ENCODE measurements around the gene PARD3B.
A peak's percentile ranks its signal among the peaks of the same experiment; 100 is the strongest.

PARD3B gene

GRCh38 chr2:204772546-204772945, 227.3 kb downstream of the PARD3B start:
- DNase-seq, result no peak

GRCh38 chr2:204775766-204776165, 230.5 kb downstream of the PARD3B start:
- DNase-seq, result no peak

GRCh38 chr2:204776781-204777559, 231.7 kb downstream of the PARD3B start:
- DNase-seq, result no peak

DNA sequence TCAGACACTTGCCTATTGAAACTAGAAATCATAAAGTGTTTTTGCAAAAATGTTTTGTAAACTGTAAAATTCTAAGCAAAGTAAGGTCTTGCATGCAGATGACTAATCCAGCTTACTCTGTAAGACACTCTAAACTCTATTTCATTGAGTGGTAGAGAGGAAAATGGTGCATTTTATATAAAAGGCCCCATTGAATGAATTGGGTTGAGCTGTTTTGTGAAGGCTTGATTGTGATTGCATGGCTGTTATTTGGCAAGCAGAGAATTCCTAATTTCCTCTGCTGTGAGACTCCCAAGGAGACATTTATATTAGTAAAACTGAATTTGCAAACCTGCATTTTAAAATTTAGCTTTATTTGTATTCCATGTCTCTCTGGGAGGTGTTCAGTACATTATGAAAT, 234.5 kb downstream of the PARD3B start:
- DNase-seq, result no peak

- DNase-seq, result no peak
These were observed 236.7 kb downstream of the PARD3B start for GRCh38 chr2:204781941-204782340.

DNA sequence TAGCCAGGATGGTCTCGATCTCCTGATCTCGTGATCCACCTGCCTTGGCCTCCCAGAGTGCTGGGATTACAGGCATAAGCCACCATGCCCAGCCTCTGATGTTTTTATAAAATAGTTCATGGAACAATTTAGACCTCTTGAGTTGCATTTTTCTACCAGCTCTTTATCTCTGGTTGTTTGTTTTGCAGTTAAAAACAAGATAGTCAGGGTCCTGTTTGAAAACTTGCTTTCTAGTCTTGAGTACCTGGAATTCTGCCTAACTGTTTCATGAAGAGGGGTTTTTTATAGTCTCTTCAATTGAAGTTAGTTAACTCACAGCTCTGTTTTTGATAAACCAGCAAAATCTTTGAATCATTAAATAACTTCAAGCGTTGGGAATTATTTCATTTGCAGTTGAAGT, 244.8 kb downstream of the PARD3B start:
- no peak for DNase-seq

GRCh38 chr2:204791230-204791629, 246.0 kb downstream of the PARD3B start:
- DNase-seq, result no peak

DNA sequence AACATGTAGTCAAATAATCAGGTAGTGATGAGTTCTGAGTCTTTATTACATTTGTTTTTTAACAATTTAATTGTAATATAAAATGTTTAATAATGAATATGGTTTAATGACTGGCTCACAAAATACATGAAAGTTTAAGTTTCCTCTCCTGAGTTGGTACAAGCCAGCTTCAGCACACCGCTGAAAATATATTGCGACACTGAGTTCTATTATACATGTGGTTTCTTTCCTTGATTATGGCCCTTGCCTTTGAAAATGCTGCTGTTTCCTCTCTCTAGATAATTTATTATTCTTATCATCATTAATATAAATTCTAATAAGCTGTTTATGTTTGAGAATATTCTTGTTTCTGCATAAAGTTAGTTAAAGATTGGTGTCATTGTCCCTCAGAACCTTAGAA, 249.3 kb downstream of the PARD3B start:
- DNase-seq, result no peak

GRCh38 chr2:204795156-204795555, 249.9 kb downstream of the PARD3B start:
- DNase-seq, result no peak

DNA sequence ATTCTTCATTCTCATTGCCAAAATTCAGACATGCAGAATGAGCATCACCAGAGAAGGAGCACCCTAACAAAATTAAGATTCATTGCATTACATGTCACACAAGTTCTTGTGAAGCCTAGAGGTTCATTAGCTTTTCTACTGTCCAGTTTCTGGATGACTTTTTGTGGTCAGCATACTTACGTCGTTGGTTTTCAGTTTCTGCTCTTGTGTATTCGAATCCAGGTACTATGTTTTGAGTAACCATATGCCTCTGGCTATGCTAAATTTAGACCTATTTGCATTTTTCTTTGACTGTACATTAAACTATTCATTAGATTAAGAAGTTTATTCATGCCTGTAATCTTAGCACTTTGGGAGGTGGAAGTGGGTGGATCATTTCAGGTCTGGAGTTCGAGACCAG, 251.3 kb downstream of the PARD3B start:
- DNase-seq, result no peak

DNA sequence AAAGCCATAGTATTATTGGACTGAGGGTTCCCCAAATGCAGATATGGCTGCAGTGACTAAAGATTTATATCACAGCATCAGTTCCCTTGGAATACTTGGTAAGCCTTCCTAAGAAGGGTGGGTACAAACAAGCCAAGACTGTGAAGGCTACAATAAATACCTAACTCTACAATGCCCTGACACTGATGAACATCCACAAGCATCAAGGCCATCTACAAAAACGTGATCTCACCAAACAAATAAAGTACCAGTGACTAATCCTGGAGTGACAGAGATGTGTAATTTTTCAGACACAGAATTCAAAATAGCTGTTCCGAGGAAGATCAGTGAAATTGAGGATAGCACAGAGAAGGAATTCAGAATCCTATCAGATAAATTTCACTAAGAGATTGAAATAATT, 254.5 kb downstream of the PARD3B start:
- DNase-seq, result no peak

DNA sequence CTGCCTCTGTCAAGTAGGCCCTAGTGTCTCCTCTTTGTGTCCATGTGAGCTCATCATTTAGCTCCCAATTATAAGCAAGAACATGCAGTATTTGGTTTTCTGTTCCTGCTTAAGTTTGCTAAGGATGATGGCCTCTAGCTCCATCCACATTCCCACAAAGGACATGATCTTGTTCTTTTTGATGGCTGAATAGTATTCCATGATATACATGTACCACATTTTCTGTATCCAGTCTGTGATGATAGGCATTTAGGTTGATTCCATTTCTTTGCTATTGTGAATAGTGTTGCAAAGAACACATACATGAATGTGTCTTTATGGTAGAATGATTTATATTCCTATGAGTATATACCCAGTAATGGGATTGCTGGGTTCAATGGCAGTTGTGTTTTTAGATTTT, 263.2 kb downstream of the PARD3B start:
- no peak for DNase-seq

- DNase-seq, result no peak
These were observed 279.6 kb downstream of the PARD3B start for GRCh38 chr2:204824751-204825453.

DNA sequence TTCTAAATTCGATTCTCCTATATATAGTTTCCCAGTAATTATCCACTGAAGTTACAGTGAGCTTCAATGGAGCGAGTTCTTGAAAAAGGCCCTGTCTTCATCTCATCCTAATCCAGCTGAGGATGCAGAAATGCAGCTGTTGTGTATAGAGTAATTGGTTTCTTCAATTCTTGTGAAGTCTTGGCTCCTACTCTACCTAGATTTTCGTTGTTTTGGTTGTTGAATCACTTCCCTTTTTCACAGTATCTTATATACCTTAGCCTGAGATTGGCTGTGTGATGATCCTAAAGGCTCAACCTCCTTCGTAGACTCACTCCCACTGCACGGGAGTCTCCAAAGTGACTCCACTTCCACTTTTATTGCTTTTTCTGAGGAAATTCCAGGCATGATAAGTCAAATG, 280.4 kb downstream of the PARD3B start:
- DNase-seq, result no peak

DNA sequence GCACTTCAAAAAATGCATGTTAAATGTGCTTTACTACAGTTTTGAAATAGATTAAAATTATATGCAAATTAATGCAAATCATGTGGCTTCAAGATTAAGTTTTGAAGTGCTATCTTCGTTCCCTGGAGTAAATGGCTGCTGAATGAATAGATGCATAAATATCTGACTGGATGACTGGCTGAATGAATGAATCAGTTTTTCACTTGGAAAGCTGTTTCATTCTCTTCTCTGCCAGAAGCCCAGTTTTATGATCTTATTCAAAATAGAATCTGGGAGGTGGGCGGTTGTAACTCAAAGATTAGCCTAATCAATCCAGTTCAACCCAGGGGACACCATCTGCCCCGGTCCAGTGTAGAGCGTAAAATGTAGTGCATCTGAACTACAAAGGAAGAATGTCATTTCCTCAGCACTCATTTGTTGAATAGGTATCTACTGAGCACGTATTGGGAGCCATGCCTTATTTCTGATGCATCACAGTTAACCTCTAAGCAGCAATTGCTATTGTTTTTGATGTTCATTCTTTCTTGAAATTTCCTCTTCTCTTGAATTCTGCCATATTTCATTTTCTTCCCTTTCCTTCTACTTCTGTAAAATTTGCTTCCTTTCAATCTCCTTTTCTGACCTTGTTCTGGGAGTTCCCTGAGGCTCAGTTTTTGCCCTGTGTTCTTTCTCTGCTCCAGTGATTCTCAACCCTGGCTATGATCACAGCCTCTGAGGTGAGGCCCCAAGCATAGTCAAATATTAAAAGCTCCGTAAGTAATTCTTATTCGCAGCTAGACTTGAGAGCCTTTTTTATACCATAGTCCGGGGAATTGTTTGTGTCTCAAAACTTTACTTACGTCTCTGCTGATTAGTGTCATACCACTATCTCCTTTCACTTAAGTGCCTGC, 282.7 kb downstream of the PARD3B start:
- no peak for DNase-seq

DNA sequence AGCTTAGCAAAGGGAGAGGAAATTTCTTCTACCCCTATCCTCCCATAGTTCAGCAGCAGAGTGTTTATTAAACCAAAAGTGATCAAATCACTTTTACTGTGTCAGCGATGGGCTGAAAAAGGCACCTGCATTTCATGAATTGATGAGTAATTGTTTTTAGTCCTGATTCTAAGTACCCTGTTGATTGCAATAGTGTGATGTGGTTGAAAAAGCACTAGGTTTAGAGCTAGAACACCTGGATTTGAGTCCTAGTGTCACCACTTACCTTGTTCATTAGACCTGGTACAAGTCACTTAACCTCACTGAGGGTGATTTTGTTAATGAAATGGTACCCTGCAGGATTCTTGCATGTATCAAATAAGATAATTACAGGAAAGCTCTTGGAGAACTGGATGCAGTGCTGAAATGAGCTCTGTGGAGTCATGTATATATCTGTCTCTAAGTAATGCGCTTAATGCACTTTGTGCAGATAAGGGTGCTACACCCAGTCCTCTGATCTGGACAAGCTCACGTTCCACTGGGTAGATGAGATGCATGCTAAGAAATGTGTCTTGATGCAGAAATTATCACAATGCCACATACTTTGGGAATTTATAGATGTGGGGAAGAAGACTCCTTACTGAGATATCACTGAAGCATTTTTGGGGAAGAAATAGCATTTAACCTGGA, 289.6 kb downstream of the PARD3B start:
- DNase-seq, result no peak

DNA sequence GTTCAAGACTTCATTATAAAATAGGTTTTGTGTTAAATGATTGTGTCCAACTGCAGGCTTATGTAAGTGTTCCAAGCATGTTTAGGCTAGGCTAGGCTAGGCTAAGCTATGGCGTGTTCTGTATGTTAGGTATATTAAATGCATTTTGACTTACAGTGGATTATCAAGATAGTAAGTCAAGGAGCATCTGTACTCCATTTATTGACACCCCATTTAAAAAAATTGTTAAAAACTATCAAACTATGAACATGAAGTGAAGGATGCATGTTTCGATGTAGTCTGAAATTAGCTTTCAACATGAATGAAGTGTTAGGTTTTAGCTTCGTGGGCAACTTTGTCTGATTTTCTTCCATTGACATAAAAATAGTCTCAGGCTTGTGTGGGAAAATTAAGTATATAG, 290.5 kb downstream of the PARD3B start:
- DNase-seq, result no peak

DNA sequence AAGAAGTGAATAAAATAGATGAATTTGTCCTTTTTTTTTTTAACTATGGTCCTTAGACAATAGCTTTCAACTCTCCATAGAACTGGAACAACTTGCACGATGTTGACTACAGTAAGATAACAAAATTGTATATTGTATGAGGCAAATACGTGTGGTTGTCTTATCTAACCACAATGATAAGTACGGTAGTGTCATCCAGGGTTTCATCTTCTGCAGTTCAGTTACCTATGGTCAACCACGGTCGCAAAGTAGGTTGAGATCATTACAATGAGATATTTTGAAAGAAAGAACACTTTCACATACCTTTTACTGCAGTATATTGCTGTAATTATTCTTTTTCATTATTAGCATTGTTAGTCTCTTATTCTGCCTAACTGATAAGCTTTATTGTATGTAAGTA, 295.2 kb downstream of the PARD3B start:
- no peak for DNase-seq

- DNase-seq, result no peak
These were observed 296.8 kb downstream of the PARD3B start for GRCh38 chr2:204842068-204842467.

DNA sequence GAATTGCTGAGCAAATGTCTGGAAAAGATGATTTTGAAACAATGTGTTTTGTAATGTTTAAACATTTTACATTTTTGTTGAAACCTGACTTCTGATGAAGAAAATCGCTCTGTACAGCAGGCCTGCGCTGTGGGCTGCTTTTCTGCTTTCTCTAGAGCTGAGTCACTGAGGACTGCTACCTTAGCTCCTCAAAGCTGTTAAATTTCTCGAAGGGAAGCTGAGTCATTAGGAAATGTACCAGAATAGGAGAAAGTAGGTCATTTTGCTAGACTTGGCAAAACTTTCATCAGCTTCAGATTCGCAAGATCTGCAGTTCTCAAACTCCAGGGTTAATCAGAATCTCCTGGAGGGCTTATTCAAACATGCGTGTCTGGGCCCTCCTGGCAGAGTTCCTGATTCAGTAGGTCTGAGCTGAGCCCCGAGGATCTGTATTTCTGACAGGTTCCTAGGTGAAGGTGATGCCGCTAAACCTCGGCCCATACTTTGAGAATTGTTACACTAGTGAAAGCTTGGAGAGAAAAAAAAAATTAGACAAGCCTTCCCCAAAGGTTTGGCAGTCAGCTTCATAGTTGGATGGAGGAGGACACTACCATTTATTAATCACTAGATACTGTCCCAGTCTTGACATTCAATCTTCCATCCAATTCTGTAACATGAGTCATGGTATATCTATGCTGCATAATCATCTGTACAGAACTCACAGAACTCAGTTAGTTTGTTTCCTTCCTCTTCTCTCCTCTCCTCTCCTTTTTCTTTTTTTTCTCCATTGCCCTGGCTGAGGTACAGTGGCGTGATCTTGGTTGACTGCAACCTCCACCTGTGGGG, 297.6 kb downstream of the PARD3B start:
- DNase-seq, result peak in 2 of 3 donors; percentile 7 to 19

- no peak for DNase-seq
These were observed 301.2 kb downstream of the PARD3B start for GRCh38 chr2:204846471-204846870.

DNA sequence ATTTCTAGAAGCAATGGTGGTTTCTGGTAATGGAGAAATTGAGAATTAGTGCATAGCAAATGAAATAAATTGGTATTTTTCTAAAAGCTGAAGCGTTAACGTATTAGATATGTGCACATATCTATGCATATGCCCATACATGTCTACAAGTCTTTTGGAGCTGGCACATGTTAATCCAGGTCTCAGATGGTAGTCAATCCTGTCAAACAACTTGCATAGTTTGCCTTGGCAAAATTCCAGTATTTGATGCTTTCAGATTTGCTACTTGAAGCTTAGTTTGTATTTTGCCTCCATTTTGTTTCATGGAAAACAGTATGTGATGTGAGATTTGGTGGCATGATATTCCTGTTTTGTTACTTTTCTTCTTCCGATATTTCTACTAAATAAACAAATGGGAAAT, 304.6 kb downstream of the PARD3B start:
- DNase-seq, result no peak
